ENCODE results near the gene NTM. TPM values are rescaled to one million over a fixed set of nuclear protein-coding genes. Genes with fewer than 3 reads are reported as not detected.
"Not testable (repeated sequence)": the region's sequence is repeated elsewhere in the genome, so short reads cannot be mapped to it uniquely, and the experiment has no call there.

NTM gene
- polyA plus RNA-seq, 1 donor from 2014 or later: 39.4 TPM

DNA sequence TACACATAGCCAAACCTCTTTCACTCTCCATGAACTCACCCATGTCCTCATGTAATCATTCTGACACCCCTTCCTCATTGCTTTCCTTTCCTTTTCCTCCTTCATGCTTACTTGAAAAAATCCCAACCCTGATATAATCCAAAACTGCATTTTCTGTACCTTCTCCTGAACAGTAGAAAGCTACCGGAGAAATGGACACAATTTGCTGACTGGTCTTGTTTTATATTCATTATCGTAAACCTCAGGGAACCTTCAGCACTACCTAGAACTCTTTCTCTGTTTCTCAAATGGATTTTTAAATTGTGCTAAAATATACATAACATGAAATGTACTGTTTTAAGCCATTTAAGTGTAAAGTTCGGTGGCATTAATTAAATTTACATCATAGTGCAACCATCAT lies 996.9 kb downstream of the NTM start:
- no peaks in the 10 kb centered on the region for H4K20me1 ChIP-seq (ENCODE audit: insufficient read depth)
- no peak overlapping the region for H3K4me2 ChIP-seq (ENCODE audit: low read length)
- no peaks in the 10 kb centered on the region for H3K9me3 ChIP-seq (ENCODE audit: low read length)
- H3F3A ChIP-seq (ENCODE audit: insufficient read depth, low read length, poor library complexity, severe bottlenecking): no peaks in the 10 kb centered on the region
- TF ChIP-seq, protein P1, sequence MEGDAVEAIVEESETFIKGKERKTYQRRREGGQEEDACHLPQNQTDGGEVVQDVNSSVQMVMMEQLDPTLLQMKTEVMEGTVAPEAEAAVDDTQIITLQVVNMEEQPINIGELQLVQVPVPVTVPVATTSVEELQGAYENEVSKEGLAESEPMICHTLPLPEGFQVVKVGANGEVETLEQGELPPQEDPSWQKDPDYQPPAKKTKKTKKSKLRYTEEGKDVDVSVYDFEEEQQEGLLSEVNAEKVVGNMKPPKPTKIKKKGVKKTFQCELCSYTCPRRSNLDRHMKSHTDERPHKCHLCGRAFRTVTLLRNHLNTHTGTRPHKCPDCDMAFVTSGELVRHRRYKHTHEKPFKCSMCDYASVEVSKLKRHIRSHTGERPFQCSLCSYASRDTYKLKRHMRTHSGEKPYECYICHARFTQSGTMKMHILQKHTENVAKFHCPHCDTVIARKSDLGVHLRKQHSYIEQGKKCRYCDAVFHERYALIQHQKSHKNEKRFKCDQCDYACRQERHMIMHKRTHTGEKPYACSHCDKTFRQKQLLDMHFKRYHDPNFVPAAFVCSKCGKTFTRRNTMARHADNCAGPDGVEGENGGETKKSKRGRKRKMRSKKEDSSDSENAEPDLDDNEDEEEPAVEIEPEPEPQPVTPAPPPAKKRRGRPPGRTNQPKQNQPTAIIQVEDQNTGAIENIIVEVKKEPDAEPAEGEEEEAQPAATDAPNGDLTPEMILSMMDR (IDR thresholded peaks at IDR 0.05; ENCODE audit: poor library complexity, severe bottlenecking): no peak
- no peak for TF ChIP-seq EP300 (conservative IDR thresholded peaks at IDR 0.05; ENCODE audit: poor library complexity, severe bottlenecking)
- TF ChIP-seq MXI1 (conservative IDR thresholded peaks at IDR 0.05; ENCODE audit: poor library complexity, severe bottlenecking): no peak
- no peak for TF ChIP-seq SMC3 (conservative IDR thresholded peaks at IDR 0.05; ENCODE audit: poor library complexity)
- no peak for TF ChIP-seq RAD21 (conservative IDR thresholded peaks at IDR 0.05)
- TF ChIP-seq, protein P2, sequence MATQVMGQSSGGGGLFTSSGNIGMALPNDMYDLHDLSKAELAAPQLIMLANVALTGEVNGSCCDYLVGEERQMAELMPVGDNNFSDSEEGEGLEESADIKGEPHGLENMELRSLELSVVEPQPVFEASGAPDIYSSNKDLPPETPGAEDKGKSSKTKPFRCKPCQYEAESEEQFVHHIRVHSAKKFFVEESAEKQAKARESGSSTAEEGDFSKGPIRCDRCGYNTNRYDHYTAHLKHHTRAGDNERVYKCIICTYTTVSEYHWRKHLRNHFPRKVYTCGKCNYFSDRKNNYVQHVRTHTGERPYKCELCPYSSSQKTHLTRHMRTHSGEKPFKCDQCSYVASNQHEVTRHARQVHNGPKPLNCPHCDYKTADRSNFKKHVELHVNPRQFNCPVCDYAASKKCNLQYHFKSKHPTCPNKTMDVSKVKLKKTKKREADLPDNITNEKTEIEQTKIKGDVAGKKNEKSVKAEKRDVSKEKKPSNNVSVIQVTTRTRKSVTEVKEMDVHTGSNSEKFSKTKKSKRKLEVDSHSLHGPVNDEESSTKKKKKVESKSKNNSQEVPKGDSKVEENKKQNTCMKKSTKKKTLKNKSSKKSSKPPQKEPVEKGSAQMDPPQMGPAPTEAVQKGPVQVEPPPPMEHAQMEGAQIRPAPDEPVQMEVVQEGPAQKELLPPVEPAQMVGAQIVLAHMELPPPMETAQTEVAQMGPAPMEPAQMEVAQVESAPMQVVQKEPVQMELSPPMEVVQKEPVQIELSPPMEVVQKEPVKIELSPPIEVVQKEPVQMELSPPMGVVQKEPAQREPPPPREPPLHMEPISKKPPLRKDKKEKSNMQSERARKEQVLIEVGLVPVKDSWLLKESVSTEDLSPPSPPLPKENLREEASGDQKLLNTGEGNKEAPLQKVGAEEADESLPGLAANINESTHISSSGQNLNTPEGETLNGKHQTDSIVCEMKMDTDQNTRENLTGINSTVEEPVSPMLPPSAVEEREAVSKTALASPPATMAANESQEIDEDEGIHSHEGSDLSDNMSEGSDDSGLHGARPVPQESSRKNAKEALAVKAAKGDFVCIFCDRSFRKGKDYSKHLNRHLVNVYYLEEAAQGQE (IDR thresholded peaks at IDR 0.05; ENCODE audit: borderline replicate concordance): no peak
- TF ChIP-seq POLR2AphosphoS5 (IDR thresholded peaks at IDR 0.05): no peak
- TF ChIP-seq TAF1 (IDR thresholded peaks at IDR 0.05; ENCODE audit: low read depth): no peak
- no peaks in the 10 kb centered on the region for H3K79me2 ChIP-seq (replicated peaks; ENCODE audit: insufficient read depth, low read length)
- H3K27me3 ChIP-seq (ENCODE audit: insufficient read depth, low read depth, low read length): no peaks in the 10 kb centered on the region
- no peaks in the 10 kb centered on the region for H3K36me3 ChIP-seq (ENCODE audit: insufficient read depth, low read length)
- H3K27ac ChIP-seq (ENCODE audit: low read length): no peak overlapping the region
- no peak overlapping the region for H2AFZ ChIP-seq (ENCODE audit: low read depth, low read length)
- no peak overlapping the region for H3K4me3 ChIP-seq (ENCODE audit: low read length)
- H3K9ac ChIP-seq (ENCODE audit: low read length): no peak overlapping the region
- H3K9me2 ChIP-seq (ENCODE audit: insufficient read depth, low read length): no peaks in the 10 kb centered on the region

DNA sequence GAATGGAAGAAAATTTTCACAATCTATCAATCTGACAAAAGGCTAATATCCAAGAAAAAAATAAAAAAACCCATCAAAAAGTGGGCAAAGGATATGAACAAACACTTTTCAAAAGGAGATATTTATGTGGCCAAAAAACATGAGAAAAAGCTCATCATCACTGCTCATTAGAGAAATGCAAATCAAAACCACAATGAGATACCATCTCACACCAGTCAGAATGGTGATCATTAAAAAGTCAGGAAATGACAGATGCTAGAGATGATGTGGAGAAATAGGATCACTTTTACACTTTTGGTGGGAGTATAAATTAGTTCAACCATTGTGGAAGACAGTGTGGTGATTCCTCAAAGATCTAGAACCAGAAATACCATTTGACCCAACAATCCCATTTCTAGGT lies 999.7 kb downstream of the NTM start:
- not testable (repeated sequence) for H3K36me3 ChIP-seq (ENCODE audit: insufficient read depth, low read length); H3K4me3 ChIP-seq (ENCODE audit: low read length); H3K27ac ChIP-seq (ENCODE audit: low read length); H4K20me1 ChIP-seq (ENCODE audit: insufficient read depth); H3K79me2 ChIP-seq (replicated peaks; ENCODE audit: insufficient read depth, low read length); H3K27me3 ChIP-seq (ENCODE audit: insufficient read depth, low read depth, low read length); H3K9me3 ChIP-seq (ENCODE audit: low read length); H3F3A ChIP-seq (ENCODE audit: insufficient read depth, low read length, poor library complexity, severe bottlenecking); H3K9ac ChIP-seq (ENCODE audit: low read length); H3K9me2 ChIP-seq (ENCODE audit: insufficient read depth, low read length); H2AFZ ChIP-seq (ENCODE audit: low read depth, low read length); H3K4me2 ChIP-seq (ENCODE audit: low read length)

DNA sequence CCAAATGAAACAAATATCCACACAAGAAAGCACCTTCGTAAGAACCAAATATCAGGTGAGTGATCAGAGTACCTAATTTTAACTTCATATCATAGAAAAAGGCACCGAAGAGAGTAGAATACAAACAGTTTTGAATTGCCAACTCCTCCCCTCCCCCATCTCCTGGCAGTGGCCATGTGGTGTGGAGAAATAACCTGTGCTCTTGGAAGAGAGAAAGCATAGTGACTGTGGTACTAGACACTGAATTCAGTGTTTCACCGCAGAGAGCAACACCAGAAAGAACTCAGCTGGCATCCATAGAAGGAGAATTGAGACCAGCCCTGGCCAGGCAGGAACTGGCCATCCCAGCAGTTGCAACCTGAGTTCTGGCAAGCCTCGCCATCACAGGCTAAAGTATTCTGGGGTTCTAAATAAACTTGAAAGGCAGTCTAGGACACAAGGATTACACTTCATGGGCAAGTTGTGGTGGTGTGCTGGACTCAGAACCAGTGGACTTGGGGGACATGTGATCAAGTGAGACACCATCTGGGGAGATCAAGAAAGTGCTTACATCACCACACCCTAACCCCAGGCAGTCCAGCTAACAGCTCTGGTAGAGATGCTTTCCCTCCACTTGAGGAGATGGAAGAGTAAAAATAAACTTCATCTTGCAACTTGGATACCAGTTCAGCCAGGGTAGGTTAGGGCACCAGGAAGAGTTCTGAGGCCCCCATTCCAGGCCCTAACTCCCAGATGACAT lies 1003.2 kb downstream of the NTM start:
- H3K9me2 ChIP-seq (ENCODE audit: insufficient read depth, low read length): no peaks in the 10 kb centered on the region
- no peaks in the 10 kb centered on the region for H4K20me1 ChIP-seq (ENCODE audit: insufficient read depth)
- H3K9me3 ChIP-seq (ENCODE audit: low read length): no peaks in the 10 kb centered on the region
- H3K9ac ChIP-seq (ENCODE audit: low read length): no peak overlapping the region
- no peak overlapping the region for H3K27ac ChIP-seq (ENCODE audit: low read length)
- TF ChIP-seq MXI1 (conservative IDR thresholded peaks at IDR 0.05; ENCODE audit: poor library complexity, severe bottlenecking): no peak
- no peak for TF ChIP-seq TAF1 (IDR thresholded peaks at IDR 0.05; ENCODE audit: low read depth)
- no peak for TF ChIP-seq POLR2AphosphoS5 (IDR thresholded peaks at IDR 0.05)
- H3K4me3 ChIP-seq (ENCODE audit: low read length): no peak overlapping the region
- no peaks in the 10 kb centered on the region for H3K79me2 ChIP-seq (replicated peaks; ENCODE audit: insufficient read depth, low read length)
- no peaks in the 10 kb centered on the region for H3F3A ChIP-seq (ENCODE audit: insufficient read depth, low read length, poor library complexity, severe bottlenecking)
- no peaks in the 10 kb centered on the region for H3K27me3 ChIP-seq (ENCODE audit: insufficient read depth, low read depth, low read length)
- H2AFZ ChIP-seq (ENCODE audit: low read depth, low read length): no peak overlapping the region
- H3K4me2 ChIP-seq (ENCODE audit: low read length): no peak overlapping the region
- H3K36me3 ChIP-seq (ENCODE audit: insufficient read depth, low read length): no peaks in the 10 kb centered on the region

Data from neural cell (in vitro differentiated cells).